ENCODE measurements around the gene CD59. TPM values are rescaled to one million over a fixed set of nuclear protein-coding genes. Genes with fewer than 3 reads are reported as not detected.

The CD59 gene
- total and polyA plus RNA-seq, 2 donors (not counting 3 experiments of a cell fraction or from before 2014, with no cell fraction given): 992 to 1,084 TPM

DNA sequence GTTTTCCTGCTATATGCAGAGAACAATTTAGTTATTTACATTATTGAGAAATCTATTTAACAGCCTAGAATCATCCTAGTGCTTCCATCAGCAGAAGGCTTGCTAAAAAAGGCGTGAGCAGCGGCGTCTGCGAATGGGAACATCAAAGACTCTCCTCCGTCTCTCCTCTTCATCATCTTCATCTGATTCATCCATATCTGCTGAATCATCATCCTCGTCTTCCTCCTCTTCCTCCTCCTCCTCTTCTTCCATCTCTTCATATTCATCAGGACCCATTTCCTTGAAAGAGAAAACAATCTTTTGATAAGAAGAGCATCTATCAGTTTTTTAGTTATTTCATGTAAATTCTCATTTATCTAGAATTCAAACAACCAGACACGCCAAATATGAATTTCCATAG, 5.6 kb upstream of the CD59 start:
- DNase-seq (ENCODE audit: low read depth, low spot score) (no peak), FAIRE-seq (no peak)
- dilution Hi-C loops (cut with MboI; ENCODE audit: extremely low pct_ligation_motif_present, low sequenced_read_pairs): no loop called here
- peaks cover 0 to 2% of the 10 kb centered on the region in 2 experiments for H3K36me3 ChIP-seq (ENCODE audit: control insufficient read depth in 2 of 2, extremely low read depth in 1 of 2, insufficient read depth in 2 of 2, low read length in 2 of 2)
- ChIA-PET CTCF (interaction anchor here (0.7 to 2.9 kb wide), 64 partner anchors 9 to 933 kb away, joined by 3 to 254 read pairs (median 5); partner anchors contain the start of genes C11orf91, CSTF3 and KIAA1549L), POLR2A (interaction anchor here (0.6 to 2.2 kb wide), 5 partner anchors 17 to 52 kb away, joined by 3 to 8 read pairs (median 7); partner anchors contain the start of gene C11orf91)
- no peaks in the 10 kb centered on the region for H3K9me1 ChIP-seq (replicated peaks; ENCODE audit: control insufficient read depth, extremely low read depth, insufficient read depth, low read length)
- H3K27ac ChIP-seq (ENCODE audit: insufficient read depth, low read depth, low read length): no peak overlapping the region
- H3K79me2 ChIP-seq (ENCODE audit: control insufficient read depth, insufficient read depth, low read length): peaks cover 7% of the 10 kb centered on the region
- BruUV-seq (replicated peaks): no TSS peak
- H3K27me3 ChIP-seq (ENCODE audit: control insufficient read depth in 2 of 2, insufficient read depth in 2 of 2, low read length in 2 of 2): no peaks in the 10 kb centered on the region
- H3K4me2 ChIP-seq (ENCODE audit: insufficient read depth, low read length): no peak overlapping the region
- intact Hi-C loops (cut with micrococcal nuclease): loop anchor here (1.0 kb wide), 3 partner anchors 26 to 380 kb away; no protein-coding TSS in a partner anchor
- H2AFZ ChIP-seq (ENCODE audit: low read depth, low read length): no peak overlapping the region
- H3K4me1 ChIP-seq (ENCODE audit: control insufficient read depth, extremely low read depth, insufficient read depth, low read length): peaks cover 14% of the 10 kb centered on the region
- TF ChIP-seq, protein P1, sequence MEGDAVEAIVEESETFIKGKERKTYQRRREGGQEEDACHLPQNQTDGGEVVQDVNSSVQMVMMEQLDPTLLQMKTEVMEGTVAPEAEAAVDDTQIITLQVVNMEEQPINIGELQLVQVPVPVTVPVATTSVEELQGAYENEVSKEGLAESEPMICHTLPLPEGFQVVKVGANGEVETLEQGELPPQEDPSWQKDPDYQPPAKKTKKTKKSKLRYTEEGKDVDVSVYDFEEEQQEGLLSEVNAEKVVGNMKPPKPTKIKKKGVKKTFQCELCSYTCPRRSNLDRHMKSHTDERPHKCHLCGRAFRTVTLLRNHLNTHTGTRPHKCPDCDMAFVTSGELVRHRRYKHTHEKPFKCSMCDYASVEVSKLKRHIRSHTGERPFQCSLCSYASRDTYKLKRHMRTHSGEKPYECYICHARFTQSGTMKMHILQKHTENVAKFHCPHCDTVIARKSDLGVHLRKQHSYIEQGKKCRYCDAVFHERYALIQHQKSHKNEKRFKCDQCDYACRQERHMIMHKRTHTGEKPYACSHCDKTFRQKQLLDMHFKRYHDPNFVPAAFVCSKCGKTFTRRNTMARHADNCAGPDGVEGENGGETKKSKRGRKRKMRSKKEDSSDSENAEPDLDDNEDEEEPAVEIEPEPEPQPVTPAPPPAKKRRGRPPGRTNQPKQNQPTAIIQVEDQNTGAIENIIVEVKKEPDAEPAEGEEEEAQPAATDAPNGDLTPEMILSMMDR (IDR thresholded peaks at IDR 0.05; ENCODE audit: extremely low read depth in 1 of 2, insufficient read depth in 1 of 2, low read depth in 1 of 2, low read length in 2 of 2): no peak
- TF ChIP-seq FOS (IDR thresholded peaks at IDR 0.05; ENCODE audit: borderline replicate concordance, insufficient read depth, low read length) (no peak), MYC (IDR thresholded peaks at IDR 0.05; ENCODE audit: low read depth, low read length) (no peak), POLR2A (IDR thresholded peaks at IDR 0.05; ENCODE audit: low read depth, low read length) (no peak), JUN (IDR thresholded peaks at IDR 0.05; ENCODE audit: borderline replicate concordance, insufficient read depth, insufficient read length, low read depth) (no peak), EZH2 (IDR thresholded peaks at IDR 0.05; ENCODE audit: borderline replicate concordance, low read depth, low read length, severe bottlenecking) (no peak), GATA2 (IDR thresholded peaks at IDR 0.05; ENCODE audit: insufficient read depth, insufficient read length, low read depth, low read length) (no peak), POLR2AphosphoS5 (IDR thresholded peaks at IDR 0.05; ENCODE audit: insufficient read depth, low read depth, low read length) (no peak)
- H3K9ac ChIP-seq (replicated peaks; ENCODE audit: extremely low read depth, insufficient read depth, low read length): no peak overlapping the region
- no peak overlapping the region for H3K4me3 ChIP-seq (replicated peaks in 1 of 3; ENCODE audit: insufficient read depth in 1 of 3, low read depth in 1 of 3, low read length in 3 of 3)
- no peaks in the 10 kb centered on the region for H3K9me3 ChIP-seq (replicated peaks; ENCODE audit: control insufficient read depth, insufficient read depth, low read length)
- H4K20me1 ChIP-seq (replicated peaks; ENCODE audit: control insufficient read depth, extremely low read depth, insufficient read depth, low read length): no peaks in the 10 kb centered on the region

Data from endothelial cell of umbilical vein (primary cell).